GM19324 (cell line): Measurements from ENCODE around the gene HOXA10.

Experiments
- ATAC-seq: cut with Tn5 transposase; IDR thresholded peaks from one replicate; pipeline ENCODE4 v1.9.1; 2021; ENCODE audit warnings: mild to moderate bottlenecking, moderate library complexity; ENCODE audit not compliant: unreplicated experiment, low FRiP score

HOXA10 gene

DNA sequence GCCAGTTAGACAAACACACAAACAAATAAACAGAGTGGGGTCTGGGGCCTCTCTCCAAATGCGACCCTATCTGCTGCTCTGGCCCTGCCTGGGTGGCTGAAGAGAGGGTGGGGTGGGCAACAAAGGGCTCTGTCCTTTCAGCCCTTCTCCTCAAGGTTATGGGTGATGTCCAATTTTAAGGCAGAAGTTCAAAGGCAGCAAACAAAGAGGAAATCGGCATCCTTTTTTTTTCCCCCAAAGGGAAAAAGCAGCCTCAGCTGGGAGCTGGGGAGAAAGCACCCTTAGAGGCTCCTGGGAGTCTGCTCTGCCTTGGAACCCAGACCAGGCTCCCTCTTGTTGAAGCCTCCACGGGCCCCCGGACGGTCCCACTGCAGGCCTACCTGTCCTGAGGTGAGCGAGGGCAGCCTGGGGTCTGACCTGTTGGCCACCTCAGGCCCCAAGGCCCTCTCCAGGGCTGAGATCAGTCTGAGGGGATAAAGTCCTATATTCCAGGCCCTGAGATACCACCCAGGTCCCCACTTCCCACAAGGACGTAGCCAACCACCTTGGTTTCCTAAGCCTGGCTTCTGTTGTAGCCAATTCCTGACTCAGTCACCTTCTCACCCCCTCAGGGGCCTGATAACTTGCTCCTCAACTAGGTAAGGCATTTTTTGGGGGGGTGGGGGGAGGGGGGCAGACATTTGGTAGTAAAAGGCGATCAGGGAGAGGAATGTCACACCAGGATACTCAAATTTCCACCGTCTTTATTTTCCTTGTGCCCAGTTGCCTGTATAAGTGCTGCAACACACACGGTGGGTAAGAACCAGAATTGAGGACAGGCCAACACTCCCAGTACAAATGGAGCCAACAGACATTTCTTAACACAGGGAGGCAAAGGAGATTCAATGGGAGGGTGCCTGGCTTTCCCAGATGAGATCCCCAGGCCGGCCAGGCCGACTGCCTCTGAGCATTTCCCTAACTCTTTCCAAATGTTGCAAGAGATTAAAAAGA lies 6.6 kb upstream of the HOXA10 start:
- no peak for ATAC-seq

DNA sequence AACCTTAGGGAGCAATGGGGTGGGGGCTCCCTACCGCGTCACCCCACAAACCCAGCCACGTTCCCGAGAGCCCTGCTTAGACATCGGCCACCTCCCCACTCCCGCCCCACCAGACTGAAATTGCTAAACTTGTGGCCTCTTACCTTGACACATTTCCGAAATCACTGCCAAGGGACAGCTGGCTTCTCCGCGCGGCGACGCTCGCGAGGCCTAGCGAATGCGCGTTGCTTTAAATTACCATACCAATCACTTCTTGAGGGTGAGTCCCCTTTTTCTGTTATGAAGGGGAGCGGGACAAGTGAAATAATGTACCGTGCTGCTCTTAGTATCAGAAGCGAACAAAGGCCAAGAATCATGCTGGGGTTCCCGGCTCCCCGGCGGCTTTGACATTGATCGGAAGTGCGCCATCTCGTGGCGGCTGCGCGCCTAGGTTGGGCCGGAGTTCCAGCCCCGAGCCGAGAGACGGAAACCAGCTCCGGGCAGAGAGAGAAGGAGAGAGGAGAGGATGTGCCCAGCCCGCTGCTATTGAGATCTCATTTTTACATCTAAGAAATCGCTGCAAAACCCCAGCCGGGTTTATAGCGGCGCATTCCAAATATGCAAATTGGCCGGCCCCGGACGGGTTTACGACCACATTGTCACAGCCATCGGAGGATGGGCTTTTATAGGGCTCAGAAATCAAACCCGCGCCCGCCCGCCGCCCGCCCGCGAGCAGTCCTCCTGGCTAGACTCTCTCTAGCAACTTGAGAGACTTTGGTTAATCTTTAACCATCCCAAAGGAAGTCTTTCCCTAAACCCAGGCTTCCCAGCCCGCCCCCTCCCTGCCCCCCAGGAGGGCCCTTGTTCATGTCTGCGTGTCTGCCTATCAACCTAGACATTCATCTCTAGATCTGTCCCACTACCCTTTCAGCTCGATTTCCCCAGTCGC lies 5.6 kb upstream of the HOXA10 start:
- no peak for ATAC-seq

DNA sequence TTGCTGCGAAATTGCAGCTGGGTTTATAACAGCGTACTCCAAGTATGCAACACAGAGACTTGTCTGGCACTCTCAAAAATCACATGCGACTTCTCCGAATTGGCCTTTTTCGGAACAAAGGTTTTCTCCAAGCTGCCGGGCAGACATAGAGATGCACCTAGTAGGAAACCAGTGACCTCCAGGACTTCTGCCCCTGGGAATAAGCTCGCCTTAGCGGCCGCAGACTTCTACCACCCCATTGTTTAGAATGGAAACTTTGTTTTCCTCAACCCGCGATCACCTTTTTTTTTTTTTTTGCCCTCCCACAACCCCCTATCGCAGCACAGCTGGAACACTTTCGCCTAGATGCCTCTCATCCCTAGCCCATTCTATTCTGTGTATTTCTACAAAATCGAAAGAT lies 4.9 kb upstream of the HOXA10 start:
- no peak for ATAC-seq

DNA sequence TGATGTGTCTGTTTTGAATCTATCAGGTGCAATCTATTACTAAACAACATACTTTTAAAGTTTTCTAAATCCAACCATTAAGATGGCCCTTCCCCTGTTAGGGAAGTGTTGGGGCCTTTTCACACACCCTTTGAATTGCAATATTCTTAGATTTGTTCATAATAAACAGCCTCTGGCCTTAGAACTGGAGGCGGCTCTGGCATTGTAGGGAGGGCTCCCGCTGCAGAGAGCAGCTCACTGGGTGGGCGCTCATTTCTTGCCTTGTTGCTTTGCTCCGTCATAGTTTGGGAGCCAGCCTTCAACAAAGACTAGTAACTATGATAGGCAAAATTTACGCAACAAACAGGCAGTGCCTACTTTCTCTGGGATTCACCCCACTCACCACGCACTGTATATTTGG lies 4.2 kb upstream of the HOXA10 start:
- no peak for ATAC-seq

DNA sequence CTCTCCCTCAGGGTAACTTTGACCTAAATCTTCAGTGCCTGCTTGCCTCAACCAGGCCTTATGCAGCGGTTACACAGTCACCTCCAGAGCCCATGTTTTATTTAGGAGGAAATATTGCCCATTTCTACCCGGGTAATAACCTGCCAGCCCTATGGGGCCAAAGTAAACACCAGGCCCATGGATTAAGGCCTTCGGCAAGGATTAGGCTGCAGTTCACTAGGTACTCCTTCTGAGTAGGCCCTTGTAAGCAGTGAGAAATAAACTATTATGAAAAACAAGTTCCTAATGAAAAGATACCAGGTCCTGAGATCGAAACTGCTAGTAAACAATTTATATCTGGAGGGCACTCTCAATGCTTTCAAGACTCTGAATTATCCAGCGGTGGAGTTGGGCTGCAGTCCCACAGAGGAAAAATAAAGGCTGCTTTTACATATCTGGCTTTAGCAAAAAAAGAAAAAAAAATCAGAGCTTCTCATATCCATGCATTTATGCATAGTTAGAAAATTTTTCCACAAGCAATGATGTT lies 3.7 kb upstream of the HOXA10 start:
- no peak for ATAC-seq

DNA sequence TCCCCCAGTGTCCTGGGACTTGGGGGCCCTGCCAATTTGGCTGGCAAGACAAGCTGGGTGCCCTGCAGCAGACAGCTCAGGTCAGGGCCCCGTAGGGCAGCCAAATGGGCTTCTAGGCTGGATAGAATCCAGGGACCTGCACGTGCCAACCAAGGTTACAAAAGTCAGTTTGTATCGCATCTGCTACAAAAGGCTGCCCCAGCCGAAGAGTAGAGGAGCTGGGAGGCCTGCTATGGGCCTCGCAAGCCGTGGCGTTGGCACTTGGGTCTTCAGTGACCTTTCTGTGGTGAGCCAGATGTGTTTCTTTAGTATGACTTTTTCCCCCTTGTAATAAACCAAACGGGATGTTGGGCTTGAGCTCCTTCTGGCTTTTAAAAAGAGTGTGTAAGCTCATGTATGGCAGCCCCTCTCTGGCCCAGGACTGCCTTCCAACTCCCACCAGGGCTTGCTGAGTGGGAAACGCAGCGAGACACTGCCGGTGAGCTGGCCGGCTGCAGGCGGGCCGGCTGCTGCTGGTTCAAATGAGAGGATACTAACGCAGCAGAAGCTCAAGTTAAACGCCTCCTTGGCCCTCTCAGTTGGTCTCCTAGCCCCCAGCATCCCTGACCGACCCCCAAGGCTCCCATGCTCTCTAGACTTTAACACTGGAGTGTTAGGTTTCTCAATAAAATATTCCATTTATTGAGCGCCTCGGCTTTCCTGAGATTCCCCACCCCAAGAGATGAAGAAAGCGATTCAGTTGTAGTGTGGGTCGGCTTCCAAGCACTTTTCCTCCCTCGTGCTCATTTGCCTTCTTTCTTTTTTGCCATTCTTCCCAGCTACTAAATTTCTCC lies 3.1 kb upstream of the HOXA10 start:
- no peak for ATAC-seq

DNA sequence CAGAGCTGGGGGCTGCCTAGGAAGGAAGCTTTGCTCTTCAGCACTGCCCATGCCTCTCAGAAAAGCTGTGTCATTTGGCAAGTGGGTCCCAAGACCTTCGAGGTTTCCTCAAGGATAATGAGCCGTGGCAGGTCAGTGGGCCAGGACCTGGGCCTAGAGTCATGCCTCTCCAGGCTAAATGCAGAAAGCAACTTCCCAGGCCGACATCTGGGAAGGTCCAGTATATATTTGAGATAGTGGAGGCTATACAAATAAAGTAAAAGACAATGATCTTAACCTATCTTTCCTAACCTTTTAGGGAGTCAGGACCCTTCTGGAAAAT lies 2.4 kb upstream of the HOXA10 start:
- no peak for ATAC-seq

DNA sequence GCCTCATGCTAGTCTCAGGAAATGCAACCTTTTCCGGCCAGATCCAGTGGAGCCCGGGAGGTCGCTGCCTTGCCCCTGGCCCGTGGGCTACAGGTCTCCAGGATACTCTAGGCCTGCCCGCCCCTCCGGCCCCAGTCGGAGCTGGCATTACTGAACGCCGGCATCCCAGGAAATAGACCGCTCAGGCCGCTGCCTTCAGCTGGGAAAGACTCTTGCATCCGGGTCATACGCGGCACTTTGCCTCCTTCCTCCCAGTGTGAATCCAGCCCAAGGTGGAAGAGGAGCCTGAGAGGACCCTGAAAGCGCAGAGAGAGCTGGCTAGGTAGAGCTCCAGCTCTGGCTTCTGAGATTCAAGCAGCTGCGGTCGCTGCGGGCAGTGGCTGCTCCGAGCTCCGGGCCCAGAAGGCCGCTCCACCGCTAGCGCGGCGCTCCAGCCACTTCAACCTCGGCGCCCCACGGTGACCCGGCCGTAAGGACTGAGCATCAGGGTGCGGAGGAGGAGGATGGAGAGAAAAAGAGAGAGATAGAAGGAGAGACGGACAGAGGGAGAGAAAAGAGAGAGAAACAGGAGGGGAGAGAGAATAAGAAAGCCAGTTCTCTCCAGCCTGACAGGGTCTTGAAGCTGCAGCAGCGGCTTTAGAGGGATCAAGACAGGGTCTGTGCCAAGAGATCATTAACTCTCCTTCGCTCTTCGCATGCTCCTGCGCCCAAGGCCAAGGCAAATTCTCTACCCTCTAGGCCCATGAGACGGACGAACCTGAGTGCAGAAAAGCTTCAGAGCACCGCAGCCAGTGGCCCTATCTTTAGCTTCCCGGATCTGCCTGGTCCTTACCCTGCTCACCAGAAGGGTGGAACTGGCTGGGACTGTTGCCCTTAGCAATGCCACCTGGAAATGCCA lies 1.8 kb upstream of the HOXA10 start:
- ATAC-seq: no peak

DNA sequence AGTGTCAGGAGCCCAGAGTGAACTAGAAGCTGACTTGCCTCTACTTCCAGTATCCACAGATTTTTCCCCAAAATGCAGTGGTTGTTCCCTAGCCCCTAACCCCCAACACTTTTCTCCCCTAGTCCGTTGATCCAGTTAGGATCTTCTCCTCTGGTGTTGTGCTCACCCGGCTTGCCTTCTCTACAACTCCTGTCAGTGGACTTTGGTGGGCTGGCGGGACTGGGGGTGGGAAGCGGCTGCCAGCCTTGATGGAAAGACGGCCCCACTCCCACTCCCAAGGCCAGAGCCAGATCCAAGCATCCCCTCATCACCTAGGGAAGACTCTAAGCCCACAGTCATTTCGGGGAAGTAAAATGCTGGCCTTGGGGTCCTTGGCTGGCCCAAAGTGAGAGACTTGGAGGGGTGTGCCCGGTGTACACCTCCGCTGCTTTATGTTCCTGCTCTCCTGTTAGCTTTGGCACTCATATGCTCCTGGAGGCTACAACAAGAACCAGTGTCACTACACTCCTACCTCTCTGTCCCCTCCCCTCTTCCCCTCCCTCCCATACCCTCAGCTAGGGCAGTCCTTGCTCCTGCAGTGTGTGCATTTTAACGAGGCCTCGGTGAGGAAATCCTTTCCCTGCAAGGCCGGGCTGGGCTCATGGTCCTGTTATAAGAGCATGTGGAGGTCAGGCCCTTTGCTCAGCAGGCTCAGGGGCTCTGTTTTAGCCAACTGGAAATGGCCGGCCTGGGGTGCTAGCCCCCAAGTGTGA lies 930 bp upstream of the HOXA10 start:
- no peak for ATAC-seq

DNA sequence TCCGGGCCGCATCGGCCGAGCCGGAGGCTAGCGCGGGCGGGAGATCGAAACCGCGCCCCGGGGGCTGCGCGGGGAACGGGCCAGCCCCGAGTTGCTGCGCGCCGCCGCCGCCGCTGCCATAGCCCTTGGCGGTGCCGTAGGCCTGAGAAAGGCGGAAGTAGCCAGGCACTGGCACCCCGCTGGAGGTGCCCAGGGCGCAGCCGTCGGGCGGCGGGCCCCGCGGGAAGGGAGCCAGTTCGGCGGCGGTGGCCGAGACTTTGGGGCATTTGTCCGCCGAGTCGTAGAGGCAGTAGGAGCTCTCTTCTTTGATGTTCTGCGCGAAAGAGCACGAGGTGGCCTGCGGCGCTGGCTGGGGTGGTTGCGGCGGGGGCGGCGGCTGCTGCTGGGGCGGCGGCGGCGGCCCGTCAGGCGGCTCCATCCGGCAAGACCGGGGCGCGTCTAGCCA lies 587 bp downstream of the HOXA10 start:
- peak; percentile 42 for ATAC-seq

DNA sequence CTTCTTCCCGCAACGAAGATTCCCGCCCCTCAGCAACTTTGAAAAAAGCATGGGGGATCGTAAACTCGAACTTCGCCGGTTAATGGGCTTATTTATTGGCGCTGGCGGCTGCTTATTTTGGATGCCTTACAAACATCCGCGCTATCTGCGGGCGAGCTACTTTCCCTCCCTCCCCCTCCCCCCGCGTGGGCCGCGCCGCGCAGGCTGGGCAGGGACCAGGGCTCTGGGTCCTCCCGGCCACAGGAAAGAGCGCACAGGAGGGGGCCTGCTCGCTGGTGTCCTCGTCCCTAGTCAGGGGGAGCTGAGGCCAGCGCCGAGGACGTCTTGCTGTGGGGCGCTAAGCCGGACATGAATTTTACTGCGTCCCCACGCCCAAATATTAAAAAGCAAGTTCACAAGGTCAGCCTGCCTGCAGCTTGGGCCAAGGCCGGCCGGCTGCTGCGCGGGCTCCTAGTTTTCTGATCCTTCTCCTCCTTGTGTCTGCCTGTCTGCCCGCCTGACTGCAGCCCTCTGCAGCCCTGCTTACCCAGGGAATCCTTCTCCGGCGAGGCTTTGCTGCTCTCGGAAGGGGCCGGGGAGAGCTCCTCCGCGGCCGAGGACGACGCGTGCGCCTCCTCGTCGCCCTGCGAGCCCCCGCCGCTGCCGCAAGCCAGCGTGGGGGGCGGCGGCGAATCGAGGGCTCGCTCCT lies 1.2 kb downstream of the HOXA10 start:
- ATAC-seq: no peak

DNA sequence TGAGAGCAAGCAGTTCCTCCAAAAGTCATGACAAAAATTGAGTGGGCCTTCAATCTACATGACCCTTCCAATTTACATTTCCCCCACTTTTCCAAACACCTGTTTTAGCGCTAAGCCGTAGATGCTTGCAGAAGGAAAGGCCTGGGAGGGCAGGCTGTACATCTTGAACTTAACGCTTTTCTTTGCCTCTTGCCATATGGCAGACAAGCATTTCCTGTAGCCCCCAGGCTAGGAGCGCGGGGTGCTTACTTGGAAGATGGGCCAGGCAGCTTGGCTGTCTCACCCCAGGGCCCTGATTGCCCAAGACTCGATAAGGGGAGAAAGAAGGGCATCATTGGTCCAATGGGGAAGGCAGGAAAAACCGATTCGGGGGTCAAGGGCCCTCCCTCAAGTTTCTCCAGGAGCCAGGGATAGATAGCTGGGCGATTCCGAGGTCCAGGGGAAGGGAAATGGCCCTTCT lies 1.8 kb downstream of the HOXA10 start:
- ATAC-seq: no peak

DNA sequence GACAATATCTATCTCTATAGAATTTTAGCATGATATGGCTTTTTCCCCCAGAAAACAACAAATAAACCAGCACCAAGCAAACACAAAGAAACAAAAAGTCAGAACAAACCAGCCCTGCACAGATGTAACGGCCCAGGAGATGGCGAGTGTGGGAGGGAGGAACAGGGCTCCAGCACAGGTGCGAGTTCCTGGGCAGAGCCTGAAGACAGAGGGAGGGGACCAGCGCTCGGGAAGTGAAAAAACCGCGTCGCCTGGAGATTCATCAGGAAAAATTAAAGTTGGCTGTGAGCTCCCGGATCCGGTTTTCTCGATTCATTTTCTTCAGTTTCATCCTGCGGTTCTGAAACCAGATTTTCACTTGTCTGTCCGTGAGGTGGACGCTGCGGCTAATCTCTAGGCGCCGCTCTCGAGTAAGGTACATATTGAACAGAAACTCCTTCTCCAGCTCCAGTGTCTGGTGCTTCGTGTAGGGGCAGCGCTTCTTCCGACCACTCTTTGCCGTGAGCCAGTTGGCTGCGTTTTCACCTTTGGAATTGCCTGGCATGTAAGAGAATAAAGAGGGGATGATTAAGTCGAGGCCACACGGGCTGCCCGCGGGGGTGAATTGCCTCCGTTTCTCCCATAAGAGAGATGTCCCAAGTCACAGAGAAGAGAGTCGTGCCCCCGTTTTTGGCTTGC lies 2.3 kb downstream of the HOXA10 start:
- ATAC-seq: no peak

DNA sequence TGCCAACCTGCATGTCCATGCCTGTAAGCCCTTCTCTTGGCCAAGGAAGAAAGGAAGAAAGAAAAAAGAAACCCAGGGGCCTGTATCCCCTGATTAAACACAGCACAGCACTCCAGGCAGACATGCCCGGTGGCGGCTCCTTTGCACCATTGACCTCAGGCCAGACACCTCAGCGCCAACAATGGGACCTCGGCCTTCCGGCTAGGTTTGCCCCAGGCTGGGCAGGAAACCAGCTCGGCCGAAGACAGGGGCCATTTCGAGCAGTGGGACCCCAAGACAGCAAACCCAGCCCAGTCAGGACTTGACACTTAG lies 2.8 kb downstream of the HOXA10 start:
- ATAC-seq: no peak

DNA sequence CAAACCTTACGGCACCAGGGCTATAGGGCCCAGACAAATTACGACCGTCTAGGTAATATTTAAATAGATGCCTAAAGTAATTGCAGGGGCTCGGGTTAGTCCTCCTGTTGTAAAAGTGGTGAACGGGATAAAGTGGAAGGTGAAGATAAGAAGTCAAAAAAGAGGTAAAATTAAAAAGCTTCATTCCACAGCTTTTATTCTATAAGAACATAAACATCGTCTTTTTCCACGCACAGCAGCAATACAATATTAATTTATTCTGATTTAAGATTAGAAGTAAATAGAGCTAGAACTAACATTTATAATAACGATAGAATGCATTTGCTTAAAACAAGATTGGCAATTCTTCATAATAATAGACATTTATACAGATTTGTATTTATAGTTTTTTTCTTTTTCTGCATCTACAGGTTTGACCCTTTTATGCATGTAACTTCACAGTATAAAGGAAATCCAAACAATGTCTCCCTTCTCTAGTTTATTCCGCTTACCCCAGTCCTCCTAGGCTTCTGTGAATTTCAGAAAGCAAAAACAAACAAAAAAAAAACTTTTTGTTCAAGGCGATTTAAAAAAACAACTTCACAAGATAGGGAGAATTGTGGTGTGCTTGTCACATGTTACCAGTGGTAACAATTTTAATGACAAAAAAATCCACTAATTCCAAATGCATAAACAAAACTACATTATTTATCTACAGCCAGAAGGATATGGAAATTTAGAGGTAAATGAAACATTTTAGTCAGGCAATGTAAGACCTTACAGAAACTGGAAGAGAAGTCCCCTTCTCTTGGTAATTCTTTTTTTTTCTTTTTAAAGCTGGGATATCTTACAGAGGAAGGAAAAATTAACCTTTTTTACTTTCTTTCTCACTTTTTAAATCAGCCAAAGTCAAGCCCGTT lies 3.4 kb downstream of the HOXA10 start:
- ATAC-seq: no peak

DNA sequence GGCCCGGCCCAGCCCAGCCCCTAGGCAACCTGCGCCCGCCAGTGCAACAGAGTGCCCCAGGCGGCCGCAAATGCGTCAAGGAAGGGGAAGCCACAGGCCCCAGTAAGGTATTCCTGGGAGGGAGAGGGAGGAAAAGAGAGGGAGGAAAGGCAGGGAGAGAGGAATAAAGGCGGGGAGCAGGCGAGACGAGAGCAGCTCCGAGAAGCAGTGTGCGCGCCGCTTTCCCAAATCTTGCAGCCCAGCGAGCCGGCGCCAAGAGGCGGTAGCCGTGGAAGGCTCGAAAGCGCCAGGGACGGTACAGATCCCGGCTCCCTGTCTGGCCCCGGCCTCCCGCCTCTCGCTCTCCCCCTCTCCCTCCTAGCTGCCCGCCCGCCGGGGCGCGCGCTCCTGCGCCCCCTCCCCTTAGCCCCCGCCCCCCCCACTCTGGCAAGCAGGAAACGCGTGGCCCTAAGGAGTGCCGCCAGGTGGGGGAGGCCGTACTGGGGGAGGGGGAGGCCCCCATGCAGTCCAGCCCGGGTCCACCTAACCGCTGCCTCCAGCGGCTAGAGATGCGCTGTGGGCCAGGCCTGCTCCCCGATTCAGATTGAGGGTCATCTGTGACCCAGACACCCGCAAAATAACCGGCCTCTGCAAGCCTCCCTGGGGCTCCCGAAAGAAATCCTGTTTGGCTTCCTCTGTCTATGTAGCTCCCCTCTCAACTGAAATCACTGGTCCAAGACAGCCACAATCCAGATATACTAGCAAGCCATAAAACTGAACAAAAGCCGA lies 4.3 kb downstream of the HOXA10 start:
- no peak for ATAC-seq
